Naive B cell (primary cell): ENCODE measurements around the gene RNF144B. TPM values are rescaled to one million over a fixed set of nuclear protein-coding genes. Genes with fewer than 3 reads are reported as not detected.

Experiments
- ATAC-seq, 2 donors: fragments of 150-1000 bp; cut with Tn5 transposase; 2 replicates each; pipeline ENCODE4 v1.10.0; 2021; ENCODE audit warnings: low read depth in 2 of 2, mild to moderate bottlenecking in 2 of 2, moderate library complexity in 2 of 2
- DNase-seq: peaks from one replicate; pipeline ENCODE4 v3.0.0; 2022
- H3K27ac Mint-ChIP-seq, 6 donors: one replicate each; pipeline ENCODE4 v1.8.0; 2020 to 2022; ENCODE audit warnings: mild to moderate bottlenecking in 6 of 6, mixed read lengths in 6 of 6, moderate library complexity in 5 of 6, inconsistent platforms in 2 of 6
- H3K27me3 Mint-ChIP-seq, 3 donors: one replicate each; pipeline ENCODE4 v1.8.0; 2021 to 2022; ENCODE audit warnings: mixed read lengths in 3 of 3, mild to moderate bottlenecking in 1 of 3
- H3K36me3 Mint-ChIP-seq, 2 donors: one replicate each; pipeline ENCODE4 v1.8.0; 2020 to 2022; ENCODE audit warnings: mixed read lengths in 2 of 2, inconsistent platforms in 1 of 2, mild to moderate bottlenecking in 1 of 2
- H3K4me1 Mint-ChIP-seq, 3 donors: one replicate each; pipeline ENCODE4 v1.8.0; 2020 to 2022; ENCODE audit warnings: mixed read lengths in 3 of 3, inconsistent platforms in 1 of 3, mild to moderate bottlenecking in 1 of 3, moderate library complexity in 1 of 3
- H3K4me3 Mint-ChIP-seq, 8 donors: one replicate each; pipeline ENCODE4 v1.8.0; 2020 to 2022; ENCODE audit warnings: mild to moderate bottlenecking in 8 of 8, mixed read lengths in 8 of 8, moderate library complexity in 8 of 8, inconsistent platforms in 2 of 8
- H3K9me3 Mint-ChIP-seq, 7 donors: one replicate each; pipeline ENCODE4 v1.8.0; 2020 to 2022; ENCODE audit warnings: mixed read lengths in 7 of 7, mild to moderate bottlenecking in 5 of 7, inconsistent platforms in 2 of 7, moderate library complexity in 1 of 7
- polyA plus RNA-seq, 6 donors: library from polyadenylated mRNA; unstranded; fragments of 300-500 nt; fragmentation: Illumina TruSeq; gene quantifications; one replicate each; pipeline ENCODE4 v1.2.3, GENCODE V29; 2021; ENCODE audit warnings: low read depth in 6 of 6

The RNF144B gene
- polyA plus RNA-seq, result 10 to 100 TPM in 2 of 6 donors, 1 to 10 TPM in 4; 3.4 to 17.4 (median 8.9) TPM

DNA sequence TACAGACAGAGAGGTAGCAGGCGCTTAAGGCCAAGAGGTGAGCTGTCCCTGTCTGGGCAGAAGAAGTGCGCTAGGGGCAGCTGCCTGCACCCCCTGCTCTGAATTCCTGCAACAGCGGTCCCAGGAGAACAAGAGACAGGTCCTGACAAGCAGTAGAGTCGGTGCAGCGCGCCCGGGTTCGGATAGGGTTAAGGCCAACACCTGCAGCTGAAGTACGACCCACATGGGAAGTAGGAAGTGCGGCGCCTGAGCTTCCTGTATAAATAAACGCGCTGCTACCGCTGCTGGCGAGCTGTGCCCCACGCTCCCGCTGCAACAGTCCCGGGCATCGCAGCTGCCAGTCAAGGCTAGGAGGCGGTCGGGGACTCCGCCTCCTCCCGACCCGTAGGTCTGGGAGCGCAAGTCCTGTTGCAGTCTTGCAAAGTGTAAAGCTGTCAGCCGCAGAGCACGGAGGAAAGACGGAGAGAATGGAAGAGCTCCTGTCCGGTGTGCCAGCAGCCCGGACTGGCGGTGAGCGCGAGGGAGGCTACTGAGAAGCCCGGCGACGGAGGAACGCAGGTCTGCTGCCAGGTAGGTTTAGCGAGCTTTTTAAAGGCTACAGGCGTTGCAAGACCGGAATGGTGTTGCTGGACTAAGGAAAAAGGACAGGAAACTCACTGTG, at the start of gene RNF144B:
Gene RNF144B, plus strand, starts transcription at position 290 of the 661 bp plus-strand sequence. CDS start 12,185 bp downstream, outside the sequence.
- Mint-ChIP-seq H3K4me1 (peaks cover 31 to 51% (median 42%) of the 10 kb centered on the region in 3 donors), H3K9me3 (peaks cover 0 to 4% (median 0%) of the 10 kb centered on the region in 7 donors), H3K4me3 (peak within 1 kb of the TSS; percentile 93 to 100 (median 98)), H3K36me3 (no peaks in the 10 kb centered on the region), H3K27me3 (no peaks in the 10 kb centered on the region), H3K27ac (peak within 1 kb of the TSS; percentile 90 to 97 (median 96))
- DNase-seq, result peak; percentile 72
- peak; percentile 93 to 94 for ATAC-seq

DNA sequence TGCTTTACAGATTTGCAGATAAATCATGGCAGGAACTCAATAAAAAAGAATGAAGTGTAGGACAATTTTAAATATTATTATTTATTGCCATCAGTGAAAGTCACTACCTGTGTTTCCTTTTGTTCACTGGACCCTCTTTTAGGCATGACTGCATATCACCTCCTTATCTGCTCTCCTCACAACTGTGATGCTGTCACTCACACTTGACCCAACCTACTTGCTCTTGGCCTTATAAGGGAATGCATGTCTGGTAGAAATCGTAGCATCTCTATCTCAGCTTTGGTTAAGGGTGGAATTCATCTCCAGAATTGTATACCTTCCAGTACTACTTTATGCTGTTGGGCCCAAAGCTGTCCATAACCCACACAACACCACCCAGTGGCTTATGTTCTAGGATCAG, 47.6 kb upstream of the RNF144B start:
- DNase-seq (no peak), ATAC-seq (no peak)
- Mint-ChIP-seq H3K36me3 (no peaks in the 10 kb centered on the region), H3K27me3 (no peaks in the 10 kb centered on the region), H3K27ac (peak overlapping the region in 1 of 6 donors; percentile 55), H3K4me1 (peaks cover 18 to 37% (median 24%) of the 10 kb centered on the region in 3 donors), H3K9me3 (no peaks in the 10 kb centered on the region), H3K4me3 (no peak overlapping the region)

DNA sequence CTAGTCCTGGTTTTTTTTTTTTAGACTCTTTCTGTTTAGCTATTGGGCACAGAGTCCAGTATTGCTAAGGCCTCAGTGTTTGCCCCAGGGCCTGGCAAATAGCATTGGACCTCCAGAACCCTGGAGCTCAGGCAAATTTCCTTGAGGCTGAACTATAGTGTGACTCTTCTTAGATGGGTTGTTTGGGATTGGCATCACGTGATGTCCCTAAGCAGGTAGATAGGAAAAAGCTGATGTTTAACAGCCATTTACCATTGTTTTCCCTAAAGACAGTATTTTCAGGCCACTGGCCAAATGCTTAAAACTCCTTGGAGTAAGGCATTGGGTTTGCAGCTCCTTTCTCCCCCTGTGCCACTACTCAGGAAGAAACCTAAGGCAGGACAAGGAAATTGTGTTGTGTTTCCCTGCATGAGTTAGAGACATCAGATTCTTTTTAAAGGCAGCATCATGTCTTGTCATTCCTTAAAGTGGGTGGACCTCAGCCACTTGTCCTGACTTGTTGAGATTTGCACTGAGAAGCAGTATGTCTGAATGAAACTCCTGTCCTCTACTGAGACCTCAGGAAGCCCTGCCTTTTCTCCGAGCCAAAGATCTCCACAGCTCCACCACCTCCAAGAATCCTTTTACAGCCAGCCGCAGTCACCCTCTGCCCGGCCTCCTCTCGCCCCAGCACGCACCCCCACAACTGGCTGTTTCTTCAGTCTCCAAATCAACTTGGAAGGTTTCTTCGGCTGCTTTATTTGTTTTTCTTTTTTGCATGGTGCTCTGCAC, 46.2 kb upstream of the RNF144B start:
- Mint-ChIP-seq H3K9me3 (no peaks in the 10 kb centered on the region), H3K4me3 (no peak overlapping the region), H3K27me3 (no peaks in the 10 kb centered on the region), H3K27ac (peak overlapping the region in 2 of 6 donors; percentile 4 to 58), H3K36me3 (no peaks in the 10 kb centered on the region), H3K4me1 (peaks cover 18 to 37% (median 24%) of the 10 kb centered on the region in 3 donors)
- ATAC-seq (no peak), DNase-seq (no peak)

DNA sequence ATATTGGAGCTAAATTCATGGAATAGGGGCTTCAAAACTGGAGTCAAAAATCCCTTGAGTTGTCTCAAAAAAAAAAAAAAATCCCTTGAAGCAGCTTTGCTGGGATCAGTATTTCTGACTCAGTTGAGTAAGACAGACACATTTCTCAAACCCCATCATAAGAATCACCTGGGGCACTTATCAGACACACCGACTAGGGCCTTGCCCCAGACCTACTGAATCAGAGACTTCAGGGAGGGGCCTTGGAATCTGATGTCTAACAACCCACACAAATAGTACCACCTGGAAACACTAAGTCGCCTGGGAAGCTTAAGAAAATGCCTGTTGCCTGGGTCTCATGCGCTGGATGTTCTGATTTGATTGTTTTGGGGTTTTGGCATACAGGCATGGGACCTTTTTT, 44.9 kb upstream of the RNF144B start:
- H3K27ac Mint-ChIP-seq, result peak overlapping the region in 1 of 6 donors; percentile 56
- H3K4me3 Mint-ChIP-seq, result peak overlapping the region in 1 of 8 donors; percentile 26
- no peaks in the 10 kb centered on the region for H3K27me3 Mint-ChIP-seq
- peaks cover 16 to 28% (median 17%) of the 10 kb centered on the region in 3 donors for H3K4me1 Mint-ChIP-seq
- DNase-seq (no peak), ATAC-seq (no peak)
- H3K9me3 Mint-ChIP-seq, result no peaks in the 10 kb centered on the region
- H3K36me3 Mint-ChIP-seq, result no peaks in the 10 kb centered on the region

DNA sequence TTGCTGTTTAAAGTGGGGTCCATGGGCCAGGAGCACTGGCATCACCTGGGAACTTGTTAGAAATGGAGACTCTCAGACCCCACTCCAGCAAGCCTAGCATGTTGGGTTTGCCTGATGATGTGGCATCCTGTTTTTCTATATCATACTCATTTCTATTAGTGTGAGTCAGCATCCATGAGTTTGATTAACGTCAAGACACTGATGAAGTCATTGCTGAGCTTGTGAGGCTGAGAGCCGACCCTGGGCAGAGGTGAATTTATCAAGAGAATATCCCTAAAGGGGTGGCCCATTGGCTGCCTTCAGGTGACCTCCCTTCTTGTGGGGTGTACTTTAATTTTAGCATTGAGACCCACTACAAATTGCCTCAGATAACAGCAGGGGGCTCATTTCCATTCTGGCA, 43.4 kb upstream of the RNF144B start:
- ATAC-seq, result no peak
- H3K36me3 Mint-ChIP-seq, result no peaks in the 10 kb centered on the region
- H3K9me3 Mint-ChIP-seq, result no peaks in the 10 kb centered on the region
- DNase-seq, result no peak
- peaks cover 8 to 16% (median 9%) of the 10 kb centered on the region in 3 donors for H3K4me1 Mint-ChIP-seq
- H3K4me3 Mint-ChIP-seq, result no peak overlapping the region
- no peaks in the 10 kb centered on the region for H3K27me3 Mint-ChIP-seq
- no peak overlapping the region for H3K27ac Mint-ChIP-seq

DNA sequence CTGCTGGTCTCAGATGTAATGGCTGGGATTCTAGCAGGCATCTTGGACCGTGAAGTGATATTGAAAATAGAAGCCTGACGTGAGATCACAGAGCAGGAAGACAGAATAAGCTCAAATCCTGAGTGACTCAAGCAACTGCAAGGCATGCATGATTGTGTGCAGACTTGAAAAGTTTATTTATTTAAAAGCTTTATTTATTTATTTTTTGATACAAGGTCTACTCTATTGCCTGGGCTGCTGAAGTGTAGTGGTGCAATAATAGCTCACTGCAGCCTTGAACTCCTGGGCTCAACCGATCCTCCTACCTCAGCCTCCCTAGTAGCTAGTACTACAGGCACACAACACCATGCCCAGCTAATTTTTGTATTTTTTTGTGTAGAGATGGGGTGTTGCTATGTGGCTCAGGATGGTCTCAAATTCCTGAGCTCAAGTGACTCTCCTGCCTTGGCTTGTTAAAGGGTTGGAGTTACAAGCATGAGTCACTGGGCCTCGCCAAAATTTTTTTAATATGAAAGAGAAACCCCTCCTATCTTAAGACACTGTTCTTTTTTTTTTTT, 40.1 kb upstream of the RNF144B start:
- DNase-seq (no peak), ATAC-seq (no peak)
- peaks cover 16 to 38% (median 21%) of the 10 kb centered on the region in 3 donors for H3K4me1 Mint-ChIP-seq
- no peaks in the 10 kb centered on the region for H3K27me3 Mint-ChIP-seq
- H3K27ac Mint-ChIP-seq, result no peak overlapping the region
- no peaks in the 10 kb centered on the region for H3K9me3 Mint-ChIP-seq
- no peaks in the 10 kb centered on the region for H3K36me3 Mint-ChIP-seq
- H3K4me3 Mint-ChIP-seq, result no peak overlapping the region

DNA sequence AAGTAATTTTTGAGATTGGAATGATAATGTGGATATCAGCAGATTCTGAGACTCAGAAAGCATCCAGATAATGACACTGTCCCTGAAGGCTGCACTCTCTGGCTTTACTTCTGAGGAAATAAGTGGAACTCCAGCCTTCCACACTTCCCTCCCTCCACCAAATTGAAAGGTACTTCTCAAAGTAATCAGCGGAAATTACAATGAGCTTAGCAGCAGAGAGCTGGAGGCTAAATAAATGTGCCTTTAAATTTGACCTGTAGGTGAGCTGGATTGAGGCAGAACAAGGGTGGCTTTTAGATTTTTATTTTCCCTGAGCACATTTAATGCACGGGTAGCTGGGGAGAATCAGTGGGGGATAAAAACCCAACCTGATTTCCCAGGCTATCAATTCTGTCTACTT, 39.3 kb upstream of the RNF144B start:
- peaks cover 12 to 32% (median 15%) of the 10 kb centered on the region in 3 donors for H3K4me1 Mint-ChIP-seq
- no peak overlapping the region for H3K4me3 Mint-ChIP-seq
- ATAC-seq (no peak), DNase-seq (no peak)
- H3K36me3 Mint-ChIP-seq, result no peaks in the 10 kb centered on the region
- no peaks in the 10 kb centered on the region for H3K27me3 Mint-ChIP-seq
- no peaks in the 10 kb centered on the region for H3K9me3 Mint-ChIP-seq
- no peak overlapping the region for H3K27ac Mint-ChIP-seq

DNA sequence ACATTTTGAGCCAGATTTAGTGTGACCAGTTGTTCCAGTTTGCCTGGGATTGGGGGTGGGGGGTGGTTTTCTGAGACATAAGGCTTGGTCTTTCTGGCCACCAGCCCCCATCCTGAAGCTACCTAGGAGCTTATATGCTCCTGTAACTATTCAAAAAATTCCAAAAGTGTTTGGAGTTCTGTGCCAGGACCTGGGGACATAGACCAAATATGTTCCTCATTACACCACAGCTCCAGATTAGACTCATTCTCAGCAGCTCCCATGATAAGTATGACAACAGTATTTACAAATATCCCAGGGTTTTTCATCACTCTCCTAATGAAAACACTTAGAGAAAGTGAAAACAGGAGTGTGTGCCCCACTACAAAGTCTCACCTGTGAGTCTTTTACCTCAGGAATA, 37.8 kb upstream of the RNF144B start:
- Mint-ChIP-seq H3K9me3 (peaks cover 0 to 3% (median 0%) of the 10 kb centered on the region in 7 donors), H3K27ac (no peak overlapping the region), H3K4me1 (peaks cover 11 to 26% (median 12%) of the 10 kb centered on the region in 3 donors), H3K4me3 (no peak overlapping the region), H3K36me3 (no peaks in the 10 kb centered on the region), H3K27me3 (no peaks in the 10 kb centered on the region)
- ATAC-seq (no peak), DNase-seq (no peak)

DNA sequence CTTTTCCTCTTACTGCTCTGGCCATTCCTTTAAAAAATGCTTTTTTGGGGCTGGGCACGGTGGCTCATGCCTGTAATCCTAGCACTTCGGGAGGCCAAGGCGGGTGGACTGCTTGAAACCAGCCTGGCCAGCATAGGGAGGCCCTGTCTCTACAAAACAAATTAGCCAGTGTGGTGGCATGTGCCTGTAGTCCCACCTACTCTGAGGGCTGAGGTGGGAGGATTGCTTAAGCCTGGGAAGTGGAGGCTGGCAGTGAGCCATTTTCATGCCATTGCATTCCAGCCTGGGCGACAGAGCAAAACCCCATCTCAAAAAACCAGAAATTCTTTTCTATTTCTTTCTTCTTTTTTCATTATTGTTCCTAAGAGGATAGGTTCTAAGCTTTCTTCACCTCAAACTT, 36.9 kb upstream of the RNF144B start:
- ATAC-seq (no peak), DNase-seq (no peak)
- Mint-ChIP-seq H3K4me3 (no peak overlapping the region), H3K4me1 (peaks cover 11 to 26% (median 12%) of the 10 kb centered on the region in 3 donors), H3K27ac (peak overlapping the region in 4 of 6 donors; percentile 58 to 91 (median 66)), H3K36me3 (no peaks in the 10 kb centered on the region), H3K9me3 (peaks cover 0 to 6% (median 0%) of the 10 kb centered on the region in 7 donors), H3K27me3 (no peaks in the 10 kb centered on the region)

DNA sequence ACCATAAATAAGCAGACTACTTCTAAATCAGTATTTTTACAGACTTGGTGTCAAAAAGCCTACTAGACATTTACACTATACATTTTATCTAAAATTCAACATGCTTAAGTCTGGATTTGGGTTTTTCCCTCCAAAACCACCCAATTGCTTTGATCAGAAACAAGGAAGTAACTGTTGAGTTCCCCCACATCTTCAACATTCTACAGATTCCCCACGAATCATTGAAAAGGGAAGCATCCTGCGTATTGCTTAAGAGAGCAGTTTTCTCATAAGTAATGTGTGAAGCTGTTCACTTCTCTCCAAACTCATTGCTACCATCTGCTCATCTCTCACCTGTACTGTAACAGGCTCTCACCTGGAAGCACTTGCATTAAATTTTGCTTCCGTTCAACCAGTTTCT, 36.4 kb upstream of the RNF144B start:
- Mint-ChIP-seq H3K27ac (peak overlapping the region in 5 of 6 donors; percentile 52 to 90 (median 60)), H3K36me3 (no peaks in the 10 kb centered on the region), H3K4me1 (peaks cover 11 to 26% (median 12%) of the 10 kb centered on the region in 3 donors), H3K9me3 (peaks cover 0 to 6% (median 0%) of the 10 kb centered on the region in 7 donors), H3K4me3 (no peak overlapping the region), H3K27me3 (no peaks in the 10 kb centered on the region)
- DNase-seq (peak; percentile 26), ATAC-seq (peak; percentile 95 to 96)

DNA sequence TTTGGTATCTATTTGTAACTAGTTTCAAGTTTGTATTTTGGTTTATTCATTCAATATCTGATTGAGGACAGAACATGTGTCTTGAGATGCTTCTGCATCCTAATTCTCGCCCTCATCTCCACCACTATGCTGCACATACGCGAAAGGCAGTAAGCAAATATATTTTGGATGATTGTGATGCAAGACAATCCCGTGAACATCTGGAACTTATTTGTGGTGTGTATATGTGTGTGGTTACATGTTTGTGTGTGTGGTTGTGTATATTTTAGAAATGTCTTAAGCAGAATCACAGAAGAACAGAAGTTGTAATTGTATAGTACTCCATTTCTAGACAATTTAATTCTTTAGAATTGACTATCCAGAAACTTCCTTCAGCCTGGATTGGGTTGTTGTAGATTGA, 35.1 kb upstream of the RNF144B start:
- Mint-ChIP-seq H3K27ac (peak overlapping the region in 1 of 6 donors; percentile 44), H3K9me3 (peaks cover 0 to 11% (median 5%) of the 10 kb centered on the region in 7 donors), H3K27me3 (no peaks in the 10 kb centered on the region), H3K4me1 (peaks cover 11 to 26% (median 12%) of the 10 kb centered on the region in 3 donors), H3K4me3 (no peak overlapping the region), H3K36me3 (no peaks in the 10 kb centered on the region)
- no peak for DNase-seq
- no peak for ATAC-seq

DNA sequence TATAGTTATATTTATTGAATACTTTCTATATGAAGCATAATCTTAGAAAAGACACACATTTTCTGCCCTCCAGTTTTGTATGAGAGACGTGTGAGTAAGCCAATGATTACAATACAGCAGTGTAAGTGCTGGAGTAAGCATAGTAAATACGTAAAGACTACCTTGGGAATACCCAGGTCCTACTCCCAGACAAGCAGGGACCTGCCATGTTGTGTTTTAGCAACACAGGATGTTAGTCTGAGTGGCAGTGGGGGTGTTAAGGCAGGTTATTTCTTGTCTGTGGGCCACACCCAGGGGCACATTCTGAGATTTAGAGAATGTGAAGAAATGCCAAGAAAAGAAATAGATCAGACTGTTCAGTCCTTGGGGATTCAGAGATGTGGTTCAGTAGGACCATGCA, 34.3 kb upstream of the RNF144B start:
- H3K36me3 Mint-ChIP-seq, result no peaks in the 10 kb centered on the region
- no peak for ATAC-seq

DNA sequence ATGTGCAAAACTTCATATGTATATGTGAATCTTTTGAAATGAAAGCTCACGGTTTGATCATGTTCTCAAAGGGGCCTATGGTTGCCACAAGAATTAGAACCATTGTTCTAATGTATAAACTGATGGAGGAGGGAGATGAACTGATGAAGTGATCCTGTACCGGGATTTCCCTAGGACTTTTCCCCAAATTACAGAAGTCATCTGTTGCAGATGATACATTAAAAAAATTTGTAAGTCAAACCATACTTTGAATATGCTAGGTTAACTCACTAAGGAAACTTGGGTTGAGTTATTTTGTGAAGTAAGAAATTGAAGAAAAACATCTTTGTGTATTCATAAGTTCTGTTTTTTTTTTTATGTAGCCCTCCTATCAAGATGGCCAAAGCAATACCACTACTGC, 33.9 kb upstream of the RNF144B start:
- peaks cover 11 to 26% (median 12%) of the 10 kb centered on the region in 3 donors for H3K4me1 Mint-ChIP-seq

More for the DNA sequence above, 34.3 kb upstream of the RNF144B start:
- DNase-seq, result no peak
- Mint-ChIP-seq H3K4me3 (no peak overlapping the region), H3K27ac (no peak overlapping the region), H3K4me1 (peaks cover 11 to 26% (median 12%) of the 10 kb centered on the region in 3 donors), H3K9me3 (peaks cover 0 to 18% (median 12%) of the 10 kb centered on the region in 7 donors), H3K27me3 (no peaks in the 10 kb centered on the region)

More for the DNA sequence above, 33.9 kb upstream of the RNF144B start:
- ATAC-seq, result no peak
- peaks cover 2 to 22% (median 15%) of the 10 kb centered on the region in 7 donors for H3K9me3 Mint-ChIP-seq
- H3K27ac Mint-ChIP-seq, result no peak overlapping the region
- DNase-seq, result no peak
- H3K4me3 Mint-ChIP-seq, result no peak overlapping the region
- no peaks in the 10 kb centered on the region for H3K27me3 Mint-ChIP-seq
- peaks cover 3 to 4% of the 10 kb centered on the region in 2 donors for H3K36me3 Mint-ChIP-seq
